Ishikawa (cell line): Measurements from ENCODE around the gene OTULIN.

ENCODE experiments used
- CEBPB ChIP-seq: IDR thresholded peaks from 2 replicates; pipeline ENCODE4 v1.6.1; 2012
- EP300 ChIP-seq: IDR thresholded peaks from 2 replicates; pipeline ENCODE4 v1.6.1; 2012; ENCODE audit warnings: borderline replicate concordance
- MAX ChIP-seq: IDR thresholded peaks from 2 replicates; pipeline ENCODE4 v1.6.1; 2012
- NFIC ChIP-seq: IDR thresholded peaks from 2 replicates; pipeline ENCODE4 v1.6.1; 2012
- RAD21 ChIP-seq: IDR thresholded peaks from 2 replicates; pipeline ENCODE4 v1.6.1; 2012; ENCODE audit warnings: low read depth
- TCF12 ChIP-seq: IDR thresholded peaks from 2 replicates; pipeline ENCODE4 v1.6.1; 2012; ENCODE audit warnings: low read depth
- YY1 ChIP-seq: IDR thresholded peaks from 2 replicates; pipeline ENCODE4 v1.6.1; 2012; ENCODE audit warnings: low read depth
- TF ChIP-seq, protein P1 (sequence below): IDR thresholded peaks from 2 replicates; pipeline ENCODE4 v1.6.1; 2012; ENCODE audit warnings: low read depth, mild to moderate bottlenecking

- TF ChIP-seq RAD21, result no peak
- no peak for TF ChIP-seq MAX
- no peak for TF ChIP-seq EP300
- TF ChIP-seq NFIC, result no peak
- TF ChIP-seq, protein P1, sequence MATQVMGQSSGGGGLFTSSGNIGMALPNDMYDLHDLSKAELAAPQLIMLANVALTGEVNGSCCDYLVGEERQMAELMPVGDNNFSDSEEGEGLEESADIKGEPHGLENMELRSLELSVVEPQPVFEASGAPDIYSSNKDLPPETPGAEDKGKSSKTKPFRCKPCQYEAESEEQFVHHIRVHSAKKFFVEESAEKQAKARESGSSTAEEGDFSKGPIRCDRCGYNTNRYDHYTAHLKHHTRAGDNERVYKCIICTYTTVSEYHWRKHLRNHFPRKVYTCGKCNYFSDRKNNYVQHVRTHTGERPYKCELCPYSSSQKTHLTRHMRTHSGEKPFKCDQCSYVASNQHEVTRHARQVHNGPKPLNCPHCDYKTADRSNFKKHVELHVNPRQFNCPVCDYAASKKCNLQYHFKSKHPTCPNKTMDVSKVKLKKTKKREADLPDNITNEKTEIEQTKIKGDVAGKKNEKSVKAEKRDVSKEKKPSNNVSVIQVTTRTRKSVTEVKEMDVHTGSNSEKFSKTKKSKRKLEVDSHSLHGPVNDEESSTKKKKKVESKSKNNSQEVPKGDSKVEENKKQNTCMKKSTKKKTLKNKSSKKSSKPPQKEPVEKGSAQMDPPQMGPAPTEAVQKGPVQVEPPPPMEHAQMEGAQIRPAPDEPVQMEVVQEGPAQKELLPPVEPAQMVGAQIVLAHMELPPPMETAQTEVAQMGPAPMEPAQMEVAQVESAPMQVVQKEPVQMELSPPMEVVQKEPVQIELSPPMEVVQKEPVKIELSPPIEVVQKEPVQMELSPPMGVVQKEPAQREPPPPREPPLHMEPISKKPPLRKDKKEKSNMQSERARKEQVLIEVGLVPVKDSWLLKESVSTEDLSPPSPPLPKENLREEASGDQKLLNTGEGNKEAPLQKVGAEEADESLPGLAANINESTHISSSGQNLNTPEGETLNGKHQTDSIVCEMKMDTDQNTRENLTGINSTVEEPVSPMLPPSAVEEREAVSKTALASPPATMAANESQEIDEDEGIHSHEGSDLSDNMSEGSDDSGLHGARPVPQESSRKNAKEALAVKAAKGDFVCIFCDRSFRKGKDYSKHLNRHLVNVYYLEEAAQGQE, result no peak
- TF ChIP-seq YY1, result no peak
- TF ChIP-seq TCF12, result no peak
- no peak for TF ChIP-seq CEBPB
Observed at GRCh38 chr5:14720236-14720923, 55.9 kb downstream of the OTULIN start.
